SK-N-SH (cell line): ENCODE measurements around the gene RRP8. TPM values are rescaled to one million over a fixed set of nuclear protein-coding genes. Genes with fewer than 3 reads are reported as not detected.
A peak's percentile ranks its signal among the peaks of the same experiment; 100 is the strongest.

Experiments
- CTCF ChIA-PET: fragments of 300-600, 350-600 bp; formaldehyde crosslinking; extraction: SDS; loops from one replicate; lab custom pipeline; 2021; lab: Yijun Ruan, JAX
- POLR2A ChIA-PET: fragments of 350-600 bp; sonication (Branson Sonifier 250); formaldehyde crosslinking; extraction: SDS; loops from one replicate; lab custom pipeline; 2020; ENCODE audit warnings: antibody characterized with exemption, inconsistent platforms; lab: Yijun Ruan, JAX
- DNase-seq: peaks from one replicate; pipeline ENCODE4 v3.0.0; 2012
- H2AFZ ChIP-seq: fragments of 200-600 bp; sonication (generic); 2 replicates; pipeline ENCODE4 v1.8.1; 2016; ENCODE audit warnings: antibody characterized with exemption, mild to moderate bottlenecking, low read depth
- H3F3A ChIP-seq: fragments of 200-600 bp; sonication (generic); replicated peaks from 2 replicates; pipeline ENCODE3; 2016; ENCODE audit warnings: antibody characterized with exemption, mild to moderate bottlenecking; ENCODE audit not compliant: insufficient read depth
- H3K27ac ChIP-seq, 2 experiments: fragments of 200-500 bp in 1 of 2; fragments of 200-600 bp in 1 of 2; sonication (Bioruptor generic) in 1 of 2; sonication (generic), shearing (Covaris generic) in 1 of 2; 2 replicates each; pipeline versions ENCODE4 v1.5.1 to v1.6.1; 2014 to 2016; ENCODE audit warnings: low read depth in 2 of 2, inconsistent platforms in 1 of 2, low read length in 1 of 2, mild to moderate bottlenecking in 1 of 2, mixed read lengths in 1 of 2
- H3K27me3 ChIP-seq: fragments of 200-600 bp; sonication (generic), shearing (Covaris generic); 2 replicates; pipeline ENCODE4 v1.6.1; 2016; ENCODE audit warnings: mixed run types; ENCODE audit not compliant: insufficient read depth
- H3K36me3 ChIP-seq, 2 experiments: fragments of 200-500 bp in 1 of 2; fragments of 200-600 bp in 1 of 2; sonication (Bioruptor generic) in 1 of 2; sonication (generic) in 1 of 2; replicated peaks in 1 of 2; 2 replicates each; pipeline versions ENCODE3 to v1.5.1; 2014 to 2016; ENCODE audit warnings: low read length in 1 of 2, mild to moderate bottlenecking in 1 of 2; ENCODE audit not compliant: insufficient read depth in 2 of 2, control insufficient read depth in 1 of 2
- H3K4me1 ChIP-seq, 2 experiments: fragments of 200-500 bp in 1 of 2; fragments of 200-600 bp in 1 of 2; sonication (Bioruptor generic) in 1 of 2; sonication (generic), shearing (Covaris generic) in 1 of 2; 2 replicates each; pipeline versions ENCODE4 v1.5.1 to v1.6.1; 2014 to 2016; ENCODE audit warnings: low read depth in 1 of 2, low read length in 1 of 2, mixed run types in 1 of 2; ENCODE audit not compliant: insufficient read depth in 2 of 2, control insufficient read depth in 1 of 2
- H3K4me2 ChIP-seq: fragments of 200-600 bp; sonication (generic), shearing (Covaris generic); 2 replicates; pipeline ENCODE4 v1.6.1; 2017; ENCODE audit warnings: mixed run types
- H3K4me3 ChIP-seq, 2 experiments: fragments of 200-500 bp in 1 of 2; fragments of 200-600 bp in 1 of 2; sonication (Bioruptor generic) in 1 of 2; sonication (generic), shearing (Covaris generic) in 1 of 2; 2 replicates each; pipeline versions ENCODE4 v1.5.1 to v1.8.1; 2014 to 2016; ENCODE audit warnings: low read depth in 2 of 2, inconsistent platforms in 1 of 2, low read length in 1 of 2, mild to moderate bottlenecking in 1 of 2, mixed read lengths in 1 of 2, moderate library complexity in 1 of 2
- H3K79me2 ChIP-seq: fragments of 200-600 bp; sonication (generic); 2 replicates; pipeline ENCODE4 v1.8.1; 2017; ENCODE audit warnings: mild to moderate bottlenecking; ENCODE audit not compliant: insufficient read depth
- H3K9ac ChIP-seq: fragments of 200-600 bp; sonication (generic); 2 replicates; pipeline ENCODE4 v1.6.1; 2017; ENCODE audit warnings: mixed run types
- H3K9me2 ChIP-seq: fragments of 200-600 bp; sonication (generic); 2 replicates; pipeline ENCODE4 v1.6.1; 2017; ENCODE audit warnings: mixed run types
- H3K9me3 ChIP-seq: fragments of 200-600 bp; sonication (generic); 2 replicates; pipeline ENCODE4 v1.6.1; 2017; ENCODE audit warnings: mixed run types, mild to moderate bottlenecking, moderate library complexity
- H4K20me1 ChIP-seq: fragments of 200-600 bp; sonication (generic); 2 replicates; pipeline ENCODE4 v1.6.1; 2017; ENCODE audit warnings: mild to moderate bottlenecking, mixed run types; ENCODE audit not compliant: insufficient read depth
- CHD2 ChIP-seq: fragments of 150-350 bp; IDR thresholded peaks from 2 replicates; pipeline ENCODE4 v1.6.1; 2018; ENCODE audit warnings: low read length; ENCODE audit not compliant: partially characterized antibody
- EP300 ChIP-seq, 2 experiments: IDR thresholded peaks; 2 replicates each; pipeline versions ENCODE4 v1.4.0 to v1.6.1; 2012; ENCODE audit warnings: borderline replicate concordance in 1 of 2, low read depth in 1 of 2, low read length in 1 of 2
- EZH2phosphoT487 ChIP-seq: fragments of 200-600 bp; sonication (generic); IDR thresholded peaks from 2 replicates; pipeline ENCODE4 v1.6.1; 2017; ENCODE audit warnings: low read depth, mixed run types, mild to moderate bottlenecking, antibody characterized with exemption, moderate library complexity, borderline replicate concordance
- FOSL2 ChIP-seq: IDR thresholded peaks from 2 replicates; pipeline ENCODE4 v1.4.0; 2012; ENCODE audit warnings: low read depth, mild to moderate bottlenecking, moderate library complexity, borderline replicate concordance
- FOXJ3 ChIP-seq: sonication (generic); formaldehyde crosslinking; IDR thresholded peaks from 2 replicates; pipeline ENCODE4 v1.5.1; 2020; ENCODE audit warnings: mild to moderate bottlenecking, missing genetic modification reagents
- GABPA ChIP-seq: IDR thresholded peaks from 2 replicates; pipeline ENCODE4 v1.4.0; 2012; ENCODE audit warnings: low read depth, mild to moderate bottlenecking
- PBX3 ChIP-seq: IDR thresholded peaks from 2 replicates; pipeline ENCODE4; 2012
- POLR2AphosphoS5 ChIP-seq: IDR thresholded peaks from 2 replicates; pipeline ENCODE4 v1.6.1; 2012; ENCODE audit warnings: low read depth, low read length
- RAD21 ChIP-seq: IDR thresholded peaks from 2 replicates; pipeline ENCODE4 v1.6.1; 2012; ENCODE audit warnings: mild to moderate bottlenecking, low read length
- RCOR1 ChIP-seq: fragments of 150-350 bp; IDR thresholded peaks from 2 replicates; pipeline ENCODE4 v1.6.1; 2017; ENCODE audit warnings: antibody characterized with exemption, low read length
- RFX5 ChIP-seq: IDR thresholded peaks from 2 replicates; pipeline ENCODE4 v1.6.1; 2012; ENCODE audit warnings: mild to moderate bottlenecking, improper control_type of control experiment, low read length
- SMC3 ChIP-seq: IDR thresholded peaks from 2 replicates; pipeline ENCODE4 v1.6.1; 2012; ENCODE audit warnings: low read depth, low read length, improper control_type of control experiment
- TAF1 ChIP-seq: IDR thresholded peaks from 2 replicates; pipeline ENCODE4 v1.6.1; 2012; ENCODE audit warnings: low read depth, mild to moderate bottlenecking, low read length, moderate library complexity, borderline replicate concordance
- TCF12 ChIP-seq: IDR thresholded peaks from 2 replicates; pipeline ENCODE4 v1.4.0; 2012
- TEAD4 ChIP-seq: IDR thresholded peaks from 2 replicates; pipeline ENCODE4 v1.4.0; 2012; ENCODE audit warnings: mild to moderate bottlenecking, borderline replicate concordance; ENCODE audit not compliant: insufficient read depth
- ZBTB33 ChIP-seq: IDR thresholded peaks from 2 replicates; pipeline ENCODE4 v1.4.0; 2012; ENCODE audit warnings: low read depth, borderline replicate concordance
- WGBS: methylation state at CpG from one replicate; pipeline ENCODE4 v1.1.6; 2017; ENCODE audit warnings: low lambda C conversion rate; 5-methylcytosine and 5-hydroxymethylcytosine counted together
- polyA plus RNA-seq, 3 experiments: library from polyadenylated mRNA; depleted of rRNA; stranded (reverse); fragments of >200 nt; gene quantifications; 2 replicates each; pipeline ENCODE4 v1.2.3, GENCODE V29; 2012
- TF ChIP-seq, protein P1 (sequence below): IDR thresholded peaks from 2 replicates; pipeline ENCODE4 v1.6.1; 2012; ENCODE audit warnings: mild to moderate bottlenecking, low read depth, low read length, moderate library complexity
- TF ChIP-seq, protein P2 (sequence below): fragments of 150-350 bp; IDR thresholded peaks from 2 replicates; pipeline ENCODE4 v1.6.1; 2016; ENCODE audit warnings: mild to moderate bottlenecking, low read depth, low read length

The RRP8 gene
- polyA plus RNA-seq, 1 of the 3 experiments (the other 2 are of a cell fraction) = 7.8 TPM

GRCh38 chr11:6576471-6577373, 26.7 kb downstream of the RRP8 start (continued):
- TF ChIP-seq FOXJ3 (CRISPR knock-in tag) (no peak), CHD2 (no peak), EP300 (IDR thresholded peaks at IDR 0.05; ENCODE audit: borderline replicate concordance in 1 of 2, low read depth in 1 of 2, low read length in 1 of 2) (peak; percentile 10 to 85; a peak in 1 of 4 replicates)
- TF ChIP-seq, protein P1, sequence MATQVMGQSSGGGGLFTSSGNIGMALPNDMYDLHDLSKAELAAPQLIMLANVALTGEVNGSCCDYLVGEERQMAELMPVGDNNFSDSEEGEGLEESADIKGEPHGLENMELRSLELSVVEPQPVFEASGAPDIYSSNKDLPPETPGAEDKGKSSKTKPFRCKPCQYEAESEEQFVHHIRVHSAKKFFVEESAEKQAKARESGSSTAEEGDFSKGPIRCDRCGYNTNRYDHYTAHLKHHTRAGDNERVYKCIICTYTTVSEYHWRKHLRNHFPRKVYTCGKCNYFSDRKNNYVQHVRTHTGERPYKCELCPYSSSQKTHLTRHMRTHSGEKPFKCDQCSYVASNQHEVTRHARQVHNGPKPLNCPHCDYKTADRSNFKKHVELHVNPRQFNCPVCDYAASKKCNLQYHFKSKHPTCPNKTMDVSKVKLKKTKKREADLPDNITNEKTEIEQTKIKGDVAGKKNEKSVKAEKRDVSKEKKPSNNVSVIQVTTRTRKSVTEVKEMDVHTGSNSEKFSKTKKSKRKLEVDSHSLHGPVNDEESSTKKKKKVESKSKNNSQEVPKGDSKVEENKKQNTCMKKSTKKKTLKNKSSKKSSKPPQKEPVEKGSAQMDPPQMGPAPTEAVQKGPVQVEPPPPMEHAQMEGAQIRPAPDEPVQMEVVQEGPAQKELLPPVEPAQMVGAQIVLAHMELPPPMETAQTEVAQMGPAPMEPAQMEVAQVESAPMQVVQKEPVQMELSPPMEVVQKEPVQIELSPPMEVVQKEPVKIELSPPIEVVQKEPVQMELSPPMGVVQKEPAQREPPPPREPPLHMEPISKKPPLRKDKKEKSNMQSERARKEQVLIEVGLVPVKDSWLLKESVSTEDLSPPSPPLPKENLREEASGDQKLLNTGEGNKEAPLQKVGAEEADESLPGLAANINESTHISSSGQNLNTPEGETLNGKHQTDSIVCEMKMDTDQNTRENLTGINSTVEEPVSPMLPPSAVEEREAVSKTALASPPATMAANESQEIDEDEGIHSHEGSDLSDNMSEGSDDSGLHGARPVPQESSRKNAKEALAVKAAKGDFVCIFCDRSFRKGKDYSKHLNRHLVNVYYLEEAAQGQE = no peak

DNA sequence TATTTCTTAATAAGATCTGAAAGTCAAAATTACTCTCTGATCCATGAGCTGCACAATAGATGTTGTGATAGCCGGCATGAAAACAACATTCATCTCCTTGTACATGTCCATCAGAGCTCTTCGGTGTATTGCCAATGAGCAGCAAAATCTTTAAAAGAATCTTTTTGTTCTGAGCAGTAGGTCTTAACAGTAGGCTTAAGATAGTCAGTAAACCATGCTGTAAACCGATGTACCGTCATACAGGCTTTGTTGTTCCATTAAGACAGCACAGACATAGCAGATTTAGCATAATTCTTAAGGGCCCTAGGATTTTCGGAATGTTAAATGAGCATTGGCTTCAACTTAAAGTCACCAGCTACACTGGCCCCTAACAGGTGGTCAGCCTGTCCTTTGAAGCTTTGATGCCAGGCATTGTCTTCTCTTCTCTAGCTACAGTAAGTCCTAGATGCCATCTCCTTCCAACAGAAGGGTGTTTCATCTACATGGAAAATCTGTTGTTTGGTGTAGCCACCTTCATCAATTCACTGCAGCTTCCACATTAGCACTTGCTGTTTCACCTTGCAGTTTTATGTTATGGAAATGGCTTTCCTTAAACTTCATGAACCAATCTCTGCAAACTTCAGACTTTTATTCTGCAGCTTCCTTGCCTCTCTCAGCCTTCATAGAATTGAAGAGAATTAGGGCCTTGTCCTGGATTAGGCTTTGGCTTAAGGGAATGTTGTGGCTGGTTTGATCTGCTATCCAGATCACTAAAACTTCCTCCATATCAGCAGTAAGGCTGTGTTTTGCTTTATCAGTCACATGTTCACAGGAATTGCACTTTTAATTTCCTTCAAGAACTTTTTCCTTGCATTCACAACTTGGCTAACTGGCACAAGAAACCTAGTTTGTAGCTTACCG, 28.4 kb downstream of the RRP8 start:
- ChIA-PET CTCF (interaction anchor here (0.6 to 1.7 kb wide), 4 partner anchors 12 to 196 kb away, joined by 3 to 4 read pairs (median 3); no protein-coding TSS in a partner anchor), POLR2A (no interaction called here)
- H3K9ac ChIP-seq = no peak overlapping the region
- no peaks in the 10 kb centered on the region for H3K27me3 ChIP-seq
- H3K4me1 ChIP-seq = peaks cover 17 to 27% of the 10 kb centered on the region in 2 experiments
- no peak overlapping the region for H3K4me3 ChIP-seq
- peak overlapping the region; percentile 90 to 93; a peak in 2 of 4 replicates for H3K27ac ChIP-seq
- no peaks in the 10 kb centered on the region for H3K9me3 ChIP-seq
- H4K20me1 ChIP-seq = no peaks in the 10 kb centered on the region; the same call in 1 of the 2 replicates
- H3K79me2 ChIP-seq = no peaks in the 10 kb centered on the region
- TF ChIP-seq RCOR1 = no peak
- no peak for TF ChIP-seq FOSL2
- TF ChIP-seq PBX3 = no peak
- TF ChIP-seq FOXJ3 (CRISPR knock-in tag) = no peak
- TF ChIP-seq RAD21 = no peak
- no peak for TF ChIP-seq SMC3
- no peak for TF ChIP-seq ZBTB33
- TF ChIP-seq EZH2phosphoT487 = no peak
- TF ChIP-seq TEAD4 = no peak
- no peak for TF ChIP-seq TCF12
- TF ChIP-seq RFX5 = no peak
- TF ChIP-seq TAF1 = no peak
- TF ChIP-seq POLR2AphosphoS5 = no peak
- TF ChIP-seq, protein P2, sequence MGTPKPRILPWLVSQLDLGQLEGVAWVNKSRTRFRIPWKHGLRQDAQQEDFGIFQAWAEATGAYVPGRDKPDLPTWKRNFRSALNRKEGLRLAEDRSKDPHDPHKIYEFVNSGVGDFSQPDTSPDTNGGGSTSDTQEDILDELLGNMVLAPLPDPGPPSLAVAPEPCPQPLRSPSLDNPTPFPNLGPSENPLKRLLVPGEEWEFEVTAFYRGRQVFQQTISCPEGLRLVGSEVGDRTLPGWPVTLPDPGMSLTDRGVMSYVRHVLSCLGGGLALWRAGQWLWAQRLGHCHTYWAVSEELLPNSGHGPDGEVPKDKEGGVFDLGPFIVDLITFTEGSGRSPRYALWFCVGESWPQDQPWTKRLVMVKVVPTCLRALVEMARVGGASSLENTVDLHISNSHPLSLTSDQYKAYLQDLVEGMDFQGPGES = no peak
- no peak for TF ChIP-seq GABPA
- TF ChIP-seq EP300 (IDR thresholded peaks at IDR 0.05; ENCODE audit: borderline replicate concordance in 1 of 2, low read depth in 1 of 2, low read length in 1 of 2) = no peak
- H3K4me2 ChIP-seq = no peak overlapping the region
- no peak for DNase-seq
- peaks cover 28% of the 10 kb centered on the region for H3F3A ChIP-seq
- 91% methylated on average over 6 of the region's 6 CpGs for WGBS
- no peak overlapping the region for H2AFZ ChIP-seq
- no peaks in the 10 kb centered on the region for H3K36me3 ChIP-seq
- H3K9me2 ChIP-seq = no peaks in the 10 kb centered on the region
